NCI-H1092 treated with DMSO at 0.1 percent for 48 hours (cell line): ENCODE data around the gene NELFB.

Experiments used
- DNase-seq: peaks from one replicate; lab custom pipeline; 2025; lab: John Stamatoyannopoulos, UW

Gene NELFB

DNA sequence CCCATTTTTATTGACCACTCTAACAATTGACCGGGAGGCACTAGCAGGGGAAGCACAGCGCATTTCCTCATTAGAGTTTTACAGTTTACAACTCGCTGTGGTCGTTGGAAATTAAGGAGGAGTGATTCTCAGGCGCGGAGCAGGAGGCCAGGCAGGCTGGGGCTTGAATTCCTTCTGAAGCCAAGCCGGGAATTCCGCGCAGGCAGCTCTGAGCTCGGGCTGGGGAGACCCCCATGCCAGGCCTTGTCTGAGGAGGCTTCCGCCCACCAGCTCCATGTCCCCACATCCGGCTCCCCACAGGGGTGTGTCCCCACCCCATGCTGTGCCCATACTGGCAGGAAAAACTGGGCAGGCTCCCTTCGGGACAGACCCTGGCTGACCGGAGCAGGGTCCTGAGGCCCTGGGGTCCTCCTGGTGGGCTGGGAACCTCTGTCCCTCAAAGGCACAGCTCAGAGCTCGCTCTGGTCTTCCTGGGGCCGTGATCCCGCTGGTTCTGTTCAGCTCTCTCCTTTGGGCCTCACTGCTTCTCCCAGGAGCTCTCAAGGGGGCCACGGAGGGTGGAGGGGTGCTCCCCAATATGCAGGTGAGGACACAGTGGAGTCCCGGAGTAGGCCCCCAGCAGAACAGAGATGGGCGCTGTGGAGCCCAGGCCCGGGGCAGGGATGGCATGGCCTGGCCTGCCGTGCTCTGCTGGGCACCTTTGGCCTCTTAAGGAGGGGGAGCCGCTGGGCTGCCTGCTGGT, 48.2 kb downstream of the NELFB start:
- no peak for DNase-seq

DNA sequence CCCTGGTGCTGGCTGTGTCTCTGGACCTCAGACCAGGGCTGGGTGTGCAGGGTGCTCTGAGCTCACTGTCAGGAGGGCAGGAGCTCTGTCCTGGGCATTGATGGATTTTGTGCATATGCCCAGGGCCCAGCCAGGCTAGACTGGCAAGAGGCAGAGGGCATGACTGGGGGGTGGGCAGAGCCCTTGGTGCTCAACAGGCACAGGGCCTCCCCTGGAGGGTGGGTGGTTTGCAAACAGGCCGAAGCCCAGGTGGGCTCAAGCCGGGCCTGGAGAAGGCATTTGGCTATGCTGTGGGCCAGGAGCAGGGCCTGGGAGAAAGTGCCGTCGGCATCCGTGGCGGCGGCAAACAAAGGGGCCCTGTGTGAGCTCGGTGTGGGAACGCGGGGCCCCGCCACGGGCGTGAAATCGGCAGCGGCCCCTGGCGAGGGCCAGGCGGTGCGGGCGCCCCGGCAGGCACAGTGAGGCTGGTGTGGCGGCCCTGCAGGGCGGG, 48.8 kb downstream of the NELFB start:
- no peak for DNase-seq

DNA sequence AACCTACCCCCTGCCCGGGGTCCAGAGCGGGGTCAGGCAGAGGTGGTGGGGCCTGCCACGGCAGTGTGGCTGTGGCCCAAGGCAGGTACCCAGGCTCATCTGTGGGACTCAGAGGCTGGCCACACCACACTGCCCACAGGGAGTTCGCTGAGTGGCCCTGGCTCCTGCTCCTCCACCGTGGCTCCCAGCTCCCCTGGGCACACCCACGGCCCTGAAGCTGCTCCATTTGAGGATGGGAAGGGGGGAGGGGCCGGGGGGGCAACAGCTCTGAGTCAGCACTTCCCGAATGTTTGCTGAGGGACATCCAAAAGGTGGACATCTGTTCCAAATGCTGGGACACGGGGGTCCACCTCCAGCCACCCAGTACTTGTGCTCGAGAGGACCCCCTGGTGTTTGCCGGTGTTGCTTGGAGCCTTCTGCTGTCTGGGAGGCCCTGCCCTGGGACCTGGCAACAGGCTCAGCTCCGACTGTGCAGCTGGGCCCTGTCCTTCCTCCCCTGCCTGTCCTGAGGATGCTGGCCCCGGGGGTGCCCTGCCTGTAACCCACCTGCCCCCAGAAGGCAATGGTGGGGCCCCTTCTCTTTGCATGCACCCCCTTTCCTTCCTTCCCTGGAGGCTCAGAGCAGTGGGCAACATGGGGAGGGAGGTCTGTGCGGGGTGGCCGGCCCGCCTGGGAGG, 49.4 kb downstream of the NELFB start:
- DNase-seq: no peak

DNA sequence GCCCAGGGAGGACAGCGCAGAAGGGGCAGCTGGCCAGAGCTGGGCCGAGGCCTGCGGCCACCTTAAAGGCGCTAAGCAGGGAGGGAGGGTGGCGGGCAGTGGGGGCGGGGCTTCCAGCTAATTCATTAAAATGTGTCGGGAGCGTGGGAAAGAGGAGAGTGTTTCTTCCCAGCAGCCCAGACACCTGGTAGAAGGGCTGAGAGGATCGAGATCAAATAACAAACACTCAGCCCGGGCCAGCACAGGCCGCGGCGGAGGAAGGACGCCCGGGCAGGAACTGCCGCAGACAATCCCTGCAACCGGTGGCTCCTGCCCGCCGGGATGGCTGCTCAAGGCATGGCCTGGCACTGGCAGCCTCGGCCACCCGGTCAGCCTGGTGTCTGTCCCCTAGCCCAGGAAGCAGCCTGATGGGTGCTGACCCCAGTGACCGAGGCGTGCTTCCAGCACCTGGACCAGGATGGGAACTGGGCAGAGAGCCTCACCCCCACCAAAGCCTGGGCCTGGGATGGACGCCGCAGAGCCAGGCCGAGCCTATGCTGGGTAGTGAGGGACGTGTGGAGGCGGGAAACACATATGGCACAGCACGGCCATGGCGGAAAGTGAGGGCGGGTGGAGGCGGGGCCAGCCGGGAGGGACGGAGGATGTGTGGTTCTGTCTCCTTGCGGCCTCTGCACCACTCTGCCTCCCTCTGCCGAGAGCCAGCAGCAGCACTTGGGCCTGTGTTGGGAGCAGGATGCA, 50.1 kb downstream of the NELFB start:
- peak; percentile 41 for DNase-seq

DNA sequence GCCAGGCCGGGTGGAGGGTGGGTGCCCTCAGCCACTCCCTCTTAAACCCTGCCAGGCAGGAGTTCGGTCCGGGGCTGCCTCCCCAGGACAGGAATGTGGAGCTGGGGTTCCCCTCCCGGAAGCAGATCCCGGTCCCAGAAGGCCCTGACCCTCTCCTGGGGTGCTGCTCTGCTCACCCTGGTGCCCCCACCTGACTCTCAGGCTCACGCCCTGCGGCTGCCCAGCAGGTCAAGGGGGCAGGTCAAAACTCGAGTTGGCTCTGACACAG, 50.6 kb downstream of the NELFB start:
- no peak for DNase-seq

DNA sequence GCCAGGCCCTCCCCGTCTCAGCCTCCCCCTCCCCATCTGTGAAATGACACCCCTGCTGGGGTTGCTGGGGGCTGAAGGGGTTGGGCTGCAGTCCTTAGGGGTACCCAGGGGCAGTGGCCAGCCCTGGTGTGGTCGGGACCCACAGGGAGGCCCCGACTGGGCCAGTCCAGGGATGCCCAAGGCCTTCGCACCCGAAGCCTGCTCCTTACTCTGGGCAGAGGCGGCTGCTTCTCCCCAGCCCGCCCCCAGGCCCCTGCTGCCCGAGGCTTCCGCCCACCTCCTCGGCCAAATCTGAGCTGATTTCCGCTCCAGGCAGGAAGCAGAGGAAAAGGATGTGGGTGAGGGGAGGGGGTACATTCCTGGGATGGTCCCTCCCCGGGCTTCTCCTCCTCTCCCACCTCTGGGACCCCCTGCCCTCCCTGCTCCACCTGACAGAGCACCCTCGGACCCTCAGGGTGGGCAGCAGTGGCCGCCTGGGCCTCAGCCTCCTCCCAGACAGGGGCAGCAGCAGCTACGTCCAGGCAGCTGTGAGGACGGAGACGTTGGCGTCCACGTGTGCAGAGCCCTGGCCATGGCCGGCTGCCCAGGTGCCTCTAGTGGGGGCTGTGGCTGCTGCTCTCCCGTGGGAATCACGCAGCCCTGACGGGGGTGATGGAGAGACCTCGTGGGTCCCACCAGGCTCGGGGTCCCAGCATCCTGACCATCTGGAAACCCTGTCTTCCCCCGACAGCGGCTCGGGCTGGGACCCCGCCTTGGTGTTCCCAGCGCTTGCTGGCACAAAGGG, 51.1 kb downstream of the NELFB start:
- no peak for DNase-seq

DNA sequence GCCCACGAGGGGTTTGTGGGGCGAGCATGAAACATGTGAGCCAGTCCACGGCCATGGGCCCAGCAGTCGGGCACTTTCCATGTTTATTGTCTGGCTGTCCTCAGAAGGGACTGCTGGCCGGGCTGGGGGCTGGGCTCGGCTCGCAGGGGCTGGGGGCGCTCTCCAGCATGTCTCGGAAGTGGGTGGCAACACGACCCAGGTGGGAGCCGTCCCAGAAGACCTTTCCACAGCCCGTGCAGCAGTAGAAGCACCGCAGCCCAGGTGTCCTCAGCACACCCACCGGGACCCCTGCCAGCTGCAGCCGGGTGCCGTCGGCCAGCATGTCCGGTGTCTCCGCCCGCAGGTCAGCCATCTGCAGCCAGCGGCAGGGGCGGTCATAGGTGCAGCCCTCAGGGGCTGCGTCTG, 51.7 kb downstream of the NELFB start:
- no peak for DNase-seq

DNA sequence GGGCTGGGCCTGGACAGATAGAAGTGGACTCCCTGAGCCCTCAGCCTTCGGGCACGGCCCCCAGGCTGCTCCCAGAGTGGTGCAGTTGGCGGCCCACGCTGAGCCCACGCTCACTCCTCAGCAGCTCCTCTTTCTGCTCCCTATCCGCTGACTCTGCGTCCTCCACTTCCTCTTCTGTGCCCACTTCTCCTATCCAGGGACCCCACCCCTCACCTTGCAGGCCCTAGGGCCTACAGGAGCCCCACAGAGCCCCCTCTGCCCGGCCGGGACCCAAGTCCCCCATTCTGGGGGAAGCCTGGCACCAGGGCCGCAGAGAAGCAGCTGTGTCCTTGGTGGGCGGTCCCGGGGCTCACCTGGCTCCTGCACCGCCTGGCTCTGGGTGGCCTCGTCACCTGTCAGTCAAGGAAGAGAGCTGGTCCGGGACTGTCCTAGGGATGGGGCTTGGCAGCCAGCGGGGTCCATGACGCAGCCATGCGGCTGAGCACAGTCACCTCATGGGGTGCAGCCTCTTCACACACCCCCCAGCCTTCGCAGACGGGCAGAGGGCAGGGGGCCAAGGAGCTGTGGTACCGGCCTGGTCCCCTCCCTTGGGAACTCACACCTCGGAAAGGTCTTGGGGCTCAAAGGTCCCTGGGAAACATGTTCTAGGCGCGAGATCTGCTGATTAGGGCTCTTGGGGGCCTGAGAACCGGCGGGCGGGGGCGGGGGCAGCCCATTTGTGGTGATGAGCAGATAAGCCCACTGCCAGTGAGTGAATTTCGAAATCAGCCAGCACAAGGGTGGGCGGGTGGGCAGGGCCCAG, 52.3 kb downstream of the NELFB start:
- no peak for DNase-seq

DNA sequence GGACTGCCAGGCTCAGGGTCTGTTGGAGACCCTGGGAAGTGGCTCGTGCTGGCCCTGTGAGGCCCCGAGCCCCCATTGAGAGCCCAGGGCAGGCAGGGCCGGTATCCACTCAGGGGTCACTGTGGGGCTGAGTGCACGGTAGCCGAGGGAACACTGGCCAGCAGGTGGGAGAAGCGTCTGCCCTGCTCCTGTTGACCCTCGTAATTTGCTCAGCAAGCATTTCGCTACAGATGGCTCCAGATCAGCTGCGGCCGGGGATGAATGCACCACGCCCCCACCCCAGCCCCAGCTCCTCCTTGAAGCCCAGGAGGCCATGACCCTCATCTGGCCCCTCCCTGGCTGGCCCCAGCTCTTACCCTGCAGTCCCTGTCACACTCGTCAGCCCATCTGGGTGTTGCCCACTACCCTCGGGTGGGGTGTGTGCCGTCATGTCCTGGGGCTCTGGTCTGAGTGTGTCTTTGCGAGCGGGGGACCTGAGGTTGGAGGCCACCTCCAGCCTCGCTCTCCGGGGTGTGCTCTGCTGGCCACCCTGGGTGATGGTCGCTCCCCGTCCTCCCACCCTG, 53.0 kb downstream of the NELFB start:
- no peak for DNase-seq

DNA sequence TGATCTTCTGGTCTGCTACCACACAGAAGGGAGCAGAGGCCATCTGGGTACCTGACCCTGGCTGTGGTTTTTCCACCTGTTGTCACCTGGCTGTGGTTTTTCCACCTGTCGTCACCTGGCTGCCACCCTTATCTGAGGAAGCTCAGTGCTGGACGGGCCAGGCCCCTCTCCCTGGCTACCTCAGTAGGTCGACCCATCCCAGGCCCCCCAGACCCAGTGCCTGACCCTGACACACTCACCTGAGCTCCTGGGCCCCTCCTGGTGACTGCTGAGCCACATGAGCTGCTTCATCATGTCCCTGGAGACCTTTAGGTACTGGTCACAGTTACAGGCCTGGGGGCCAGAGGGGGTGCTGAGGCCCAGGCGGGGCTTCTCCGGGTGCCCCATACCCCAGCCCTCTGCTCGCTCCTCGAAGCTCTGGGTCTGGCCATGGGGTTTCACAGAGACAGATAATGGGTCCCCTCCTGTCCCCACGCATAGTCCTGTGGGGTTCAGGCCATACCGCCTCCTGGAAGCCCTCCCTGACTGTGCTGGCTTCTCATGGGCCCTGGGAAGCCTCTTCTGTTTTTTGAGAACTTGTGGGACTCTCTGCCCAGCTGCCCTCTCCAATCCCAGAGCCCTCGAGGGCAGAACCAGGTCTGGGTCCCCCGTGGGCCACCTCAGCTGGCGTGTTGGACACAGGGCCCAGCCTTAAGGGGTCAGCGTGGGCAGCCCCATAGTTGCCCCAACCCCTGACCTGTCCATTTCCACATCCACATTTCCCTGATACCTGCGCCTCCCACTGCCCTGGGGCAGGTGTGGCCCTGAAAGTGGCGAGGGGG, 54.5 kb downstream of the NELFB start:
- DNase-seq: no peak

DNA sequence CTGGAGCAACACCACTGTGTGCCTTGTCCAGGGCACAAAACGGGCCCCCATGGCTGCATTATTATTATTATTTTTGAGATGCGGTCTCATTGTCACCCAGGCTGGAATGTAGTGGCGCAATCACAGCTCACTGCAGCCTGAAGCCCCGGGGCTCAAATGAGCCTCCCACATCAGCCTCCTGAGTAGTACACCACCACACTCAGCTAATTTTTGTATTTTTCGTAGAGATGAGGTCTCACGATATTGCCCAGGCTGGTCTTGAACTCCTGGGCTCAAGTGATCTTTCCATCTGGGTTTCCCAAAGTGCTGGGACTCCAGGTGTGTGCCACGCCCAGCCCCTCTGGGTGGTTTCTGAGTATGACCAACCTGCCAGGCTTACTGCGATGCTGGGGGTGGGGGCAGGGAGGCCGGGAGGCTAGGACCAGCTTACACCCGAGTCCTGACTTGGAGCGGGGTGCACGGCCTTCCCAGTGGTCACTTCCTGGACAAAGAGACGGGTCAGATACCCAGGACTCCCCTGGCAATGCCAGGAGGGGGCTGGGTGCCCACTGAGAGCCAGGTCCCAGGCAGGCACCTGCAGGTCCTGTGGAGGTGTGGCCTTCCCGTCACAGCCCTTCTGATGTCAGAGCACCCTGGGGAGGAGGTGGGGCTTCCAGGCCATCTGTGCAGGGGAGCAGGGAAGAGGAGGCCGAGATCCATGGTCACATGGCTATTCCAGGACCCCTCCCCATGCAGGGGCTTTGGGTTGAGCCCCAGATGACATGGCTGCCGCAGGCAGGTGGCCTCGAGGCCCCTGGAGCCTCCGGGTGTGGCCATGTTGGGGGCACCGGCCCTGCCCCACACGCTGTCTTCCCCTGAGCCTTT, 55.3 kb downstream of the NELFB start:
- no peak for DNase-seq

DNA sequence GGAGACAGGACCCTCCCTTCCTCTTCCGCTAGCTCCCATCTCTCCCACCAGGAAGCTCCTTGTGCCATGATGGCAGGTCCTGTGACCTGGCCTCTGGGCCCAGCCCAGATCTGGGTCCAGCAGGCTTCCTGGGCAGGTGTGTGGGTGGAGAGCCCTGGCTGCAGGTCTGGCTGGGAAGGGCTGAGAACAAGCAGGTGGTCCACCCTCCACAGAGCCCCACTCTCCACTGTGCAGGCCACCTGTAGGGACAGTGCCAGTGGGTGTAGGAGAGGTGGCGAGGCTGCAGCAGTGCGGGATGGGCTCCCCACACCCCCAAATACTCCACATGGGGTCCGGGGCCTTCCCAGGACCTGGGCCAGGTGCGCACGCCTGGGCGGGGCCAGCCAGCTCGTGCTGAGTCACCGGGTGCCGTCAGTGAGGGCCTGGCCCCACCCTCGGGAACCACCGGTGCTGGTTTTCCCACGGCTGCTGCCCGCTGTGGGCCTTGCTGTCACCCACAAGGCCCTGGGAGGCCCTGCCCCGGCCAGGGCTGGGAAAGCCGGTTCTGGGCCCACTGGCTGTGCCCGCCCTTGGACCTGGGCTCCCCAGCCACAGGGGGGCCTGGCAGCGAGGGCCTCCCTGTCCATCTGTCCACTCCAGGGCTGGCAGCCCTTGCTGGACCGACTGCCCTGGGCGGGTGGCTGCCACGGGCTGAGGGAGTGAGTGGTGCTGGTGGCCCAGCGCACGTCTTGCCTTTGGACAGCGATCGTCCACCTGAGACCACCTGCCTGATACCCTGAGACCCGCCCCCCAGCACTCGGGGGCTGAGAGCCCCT, 56.3 kb downstream of the NELFB start:
- no peak for DNase-seq

DNA sequence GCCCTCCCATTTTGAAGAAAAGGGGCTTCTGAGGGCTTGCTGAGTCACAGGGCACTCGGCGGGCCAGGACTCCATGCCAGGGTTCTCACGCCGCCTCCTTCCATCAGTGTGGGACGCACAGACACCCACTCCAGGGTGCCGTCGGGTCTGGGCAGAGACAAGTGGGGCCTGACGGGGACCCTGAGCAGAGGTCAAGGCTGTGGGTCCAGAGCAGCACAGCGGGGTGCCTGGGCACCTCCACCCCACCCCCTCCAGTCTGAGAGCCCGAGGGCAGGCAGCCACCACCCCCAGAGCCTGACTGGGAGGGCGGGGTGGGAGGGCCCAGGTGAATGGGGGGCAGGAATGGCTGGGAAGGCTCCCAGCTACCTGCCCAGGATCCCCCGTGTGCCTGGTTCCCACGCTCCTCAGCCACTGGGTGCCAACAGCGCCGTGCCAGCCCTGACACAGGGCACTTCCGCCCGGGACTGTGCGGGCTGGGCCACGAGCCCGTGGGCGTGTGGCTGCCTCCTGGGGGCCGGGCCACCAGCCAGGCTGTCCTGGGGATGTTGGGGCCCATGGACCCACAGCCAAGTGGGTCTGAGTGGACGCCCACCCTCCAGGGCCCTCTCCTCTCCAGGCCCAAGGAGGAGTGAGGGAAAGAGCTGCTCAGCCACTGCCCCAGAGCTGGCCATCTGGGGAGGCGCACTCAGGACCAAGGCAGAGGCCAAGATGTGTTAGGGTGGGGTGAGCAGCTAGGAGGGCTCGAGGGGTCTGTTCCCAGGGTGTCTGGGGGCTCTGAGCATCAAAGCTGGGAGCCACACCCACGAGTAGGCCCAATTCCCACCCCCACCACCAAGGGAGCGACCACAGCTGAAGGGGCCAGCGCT, 57.1 kb downstream of the NELFB start:
- no peak for DNase-seq

DNA sequence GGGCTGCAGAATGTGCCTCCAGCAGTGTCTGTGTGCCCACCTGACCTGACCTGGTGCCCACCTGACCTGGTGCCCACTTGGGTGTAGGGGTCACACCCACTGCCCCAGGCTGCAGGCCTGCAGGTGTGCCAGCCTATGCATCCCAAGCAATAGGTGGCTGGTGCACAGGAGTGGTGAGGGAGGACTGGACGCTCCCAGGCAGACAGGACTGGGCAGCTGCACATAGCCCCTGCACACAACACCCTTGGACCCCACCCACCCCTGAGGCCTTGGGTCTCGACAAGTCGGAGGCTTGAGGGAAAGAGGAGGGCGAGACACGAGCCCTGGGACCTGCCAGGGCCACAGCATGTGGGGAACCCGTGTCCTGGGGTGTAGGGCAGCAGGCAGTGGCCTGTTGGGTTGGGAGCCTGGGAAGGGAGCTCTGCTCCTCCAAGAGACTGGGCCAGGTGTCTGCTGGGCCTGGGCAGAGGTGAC, 57.8 kb downstream of the NELFB start:
- no peak for DNase-seq

DNA sequence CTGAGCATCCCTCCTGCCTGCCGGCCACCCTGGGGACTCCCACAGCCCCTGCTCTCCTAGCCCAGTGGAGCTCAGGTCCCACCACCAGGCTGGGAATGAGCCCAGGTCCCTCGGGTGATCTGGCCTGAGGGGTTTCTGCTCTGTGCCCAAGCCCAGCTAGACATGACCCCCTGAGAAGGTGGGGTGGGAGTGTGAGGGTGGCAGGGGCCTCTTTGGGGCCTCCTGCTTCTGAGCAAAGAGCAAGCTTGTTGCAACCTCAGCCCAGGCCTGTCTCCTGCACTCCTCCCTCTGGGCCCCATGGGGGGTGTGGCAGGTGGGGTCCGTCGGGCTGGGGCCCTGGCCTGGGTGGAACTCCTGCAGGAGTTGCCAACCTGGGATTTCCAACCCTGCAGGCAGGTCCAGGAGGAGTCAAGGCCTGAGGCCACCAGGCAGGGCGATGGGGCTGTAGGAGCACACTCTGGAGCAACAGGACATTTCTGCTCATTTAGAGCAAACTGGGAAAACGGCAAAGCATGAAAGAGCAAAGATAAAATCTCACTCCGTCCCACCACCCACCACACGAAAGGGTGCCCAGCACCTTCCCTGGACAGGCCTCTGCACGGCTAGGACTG, 58.3 kb downstream of the NELFB start:
- DNase-seq: no peak

DNA sequence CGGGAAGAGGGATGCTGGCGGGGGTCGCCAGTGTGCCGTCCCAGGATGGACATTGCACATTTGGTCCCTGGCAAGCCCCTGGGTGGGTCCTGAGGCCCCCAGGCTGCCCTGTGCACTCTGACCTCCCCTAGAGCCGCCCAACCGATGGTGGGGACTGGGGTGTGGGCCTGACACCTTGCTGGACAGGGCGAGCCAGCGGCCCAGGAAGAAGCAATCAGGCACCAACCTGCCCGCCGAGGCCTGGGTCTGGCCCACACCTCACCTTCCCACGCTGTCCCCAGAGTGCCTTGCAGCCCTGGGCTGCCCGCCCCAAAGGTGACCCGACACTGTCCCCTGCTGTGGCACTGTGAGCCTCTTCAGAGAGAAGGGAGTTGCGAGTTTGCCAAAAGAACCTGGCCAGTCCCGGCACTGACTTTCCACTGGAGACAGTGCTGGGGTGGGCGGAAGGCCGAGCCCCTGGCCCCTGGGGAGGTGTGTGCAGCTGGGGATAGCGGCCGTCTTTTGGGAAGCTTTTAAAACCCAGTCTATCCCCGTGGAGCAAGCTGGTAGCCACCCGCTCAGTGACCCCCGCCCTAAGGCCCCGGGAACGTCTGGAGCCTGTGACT, 58.9 kb downstream of the NELFB start:
- no peak for DNase-seq
